HCT116 (cell line): Measurements from ENCODE around the gene WDR70. TPM values are rescaled to one million over a fixed set of nuclear protein-coding genes. Genes with fewer than 3 reads are reported as not detected.

ENCODE experiments used
- ATAC-seq: fragments of 200-7000 bp; cut with Tn5 transposase; 2 replicates; pipeline ENCODE4 v1.9.1; 2020; ENCODE audit warnings: mild to moderate bottlenecking, moderate library complexity
- BruUV-seq: library from RNA; stranded (reverse); fragments of 400-500 nt; replicated peaks from 2 replicates; lab custom pipeline; 2021; lab: Mats Ljungman, UMichigan
- CTCF ChIA-PET: fragments of 300-600 bp; sonication (Branson Sonifier 250); formaldehyde crosslinking; loops from one replicate; lab custom pipeline; 2021; ENCODE audit warnings: antibody characterized with exemption; lab: Charles Lee
- POLR2A ChIA-PET: fragments of 300-600, 350-600 bp; sonication (Branson Sonifier 250); formaldehyde crosslinking; loops from one replicate; lab custom pipeline; 2021; ENCODE audit warnings: antibody characterized with exemption; lab: Charles Lee
- RAD21 ChIA-PET, 2 experiments: fragments of 300-600 bp; sonication (Branson Sonifier 250); formaldehyde crosslinking; loops; one replicate each; lab custom pipeline; 2023; ENCODE audit warnings: low total read pairs in 2 of 2; ENCODE audit not compliant: uncharacterized antibody in 2 of 2, unreplicated experiment in 2 of 2, low non-redundant PET in 1 of 2; lab: Charles Lee
- DNase-seq: peaks from one replicate; pipeline ENCODE4 v3.0.0-alpha.2; 2010; ENCODE audit warnings: low read depth, low spot score
- H2AFZ ChIP-seq: fragments of 200-600 bp; shearing (Covaris generic), sonication (generic); 2 replicates; pipeline ENCODE4 v1.6.1; 2017; ENCODE audit warnings: low read depth, mixed run types, mixed read lengths, antibody characterized with exemption, low read length; ENCODE audit not compliant: poor library complexity, severe bottlenecking
- H3K27ac ChIP-seq: 2 replicates; pipeline ENCODE4 v1.5.1; 2012; ENCODE audit warnings: low read depth, low read length
- H3K27me3 ChIP-seq: fragments of 200-600 bp; sonication (generic); 2 replicates; pipeline ENCODE4 v1.6.1; 2016; ENCODE audit warnings: mixed run types, low read length, mixed read lengths; ENCODE audit not compliant: insufficient read depth
- H3K36me3 ChIP-seq, 2 experiments: fragments of 200-500 bp in 1 of 2; fragments of 200-600 bp in 1 of 2; sonication (Bioruptor generic) in 1 of 2; sonication (generic) in 1 of 2; 2 replicates each; pipeline versions ENCODE4 v1.5.1 to v1.6.1; 2014 to 2016; ENCODE audit warnings: low read length in 2 of 2, inconsistent platforms in 1 of 2, mixed read lengths in 1 of 2, mixed run types in 1 of 2; ENCODE audit not compliant: insufficient read depth in 2 of 2, control insufficient read depth in 1 of 2
- H3K4me1 ChIP-seq, 2 experiments: fragments of 200-600 bp in 1 of 2; sonication (generic) in 1 of 2; 2 replicates each; pipeline versions ENCODE4 v1.5.1 to v1.6.1; 2012 to 2017; ENCODE audit warnings: low read length in 2 of 2, inconsistent platforms in 1 of 2, mild to moderate bottlenecking in 1 of 2, mixed read lengths in 1 of 2, mixed run types in 1 of 2, moderate library complexity in 1 of 2; ENCODE audit not compliant: insufficient read depth in 2 of 2, control insufficient read depth in 1 of 2
- H3K4me2 ChIP-seq: fragments of 200-600 bp; sonication (generic); 2 replicates; pipeline ENCODE4 v1.6.1; 2017; ENCODE audit warnings: mixed run types, low read length, mixed read lengths
- H3K4me3 ChIP-seq, 2 experiments: fragments of 200-600 bp in 1 of 2; sonication (generic) in 1 of 2; replicated peaks in 1 of 2; 2 replicates each; pipeline ENCODE4 v1.5.1; 2011 to 2016; ENCODE audit warnings: low read length in 2 of 2, control low read depth in 1 of 2, low read depth in 1 of 2, mild to moderate bottlenecking in 1 of 2, mixed read lengths in 1 of 2, mixed run types in 1 of 2
- H3K79me2 ChIP-seq: fragments of 200-600 bp; sonication (generic); 2 replicates; pipeline ENCODE4 v1.6.1; 2017; ENCODE audit warnings: mild to moderate bottlenecking, mixed run types, low read length, moderate library complexity, mixed read lengths; ENCODE audit not compliant: insufficient read depth
- H3K9ac ChIP-seq: fragments of 200-600 bp; sonication (generic); 2 replicates; pipeline ENCODE4 v1.6.1; 2016; ENCODE audit warnings: low read length, mixed read lengths
- H3K9me2 ChIP-seq: fragments of 200-600 bp; sonication (generic), shearing (Covaris generic); 2 replicates; pipeline ENCODE4 v1.6.1; 2017; ENCODE audit warnings: mixed run types, mild to moderate bottlenecking, moderate library complexity; ENCODE audit not compliant: insufficient read depth
- H3K9me3 ChIP-seq, 2 experiments: fragments of 200-500 bp in 1 of 2; fragments of 200-600 bp in 1 of 2; sonication (Bioruptor generic) in 1 of 2; sonication (generic) in 1 of 2; 2 replicates each; pipeline ENCODE4 v1.6.1; 2014 to 2017; ENCODE audit warnings: low read length in 2 of 2, mixed read lengths in 2 of 2, inconsistent platforms in 1 of 2, low read depth in 1 of 2, mild to moderate bottlenecking in 1 of 2, mixed run types in 1 of 2, moderate library complexity in 1 of 2; ENCODE audit not compliant: control insufficient read depth in 1 of 2, insufficient read depth in 1 of 2
- H4K20me1 ChIP-seq: fragments of 200-600 bp; sonication (generic), shearing (Covaris generic); 2 replicates; pipeline ENCODE4 v1.6.1; 2017; ENCODE audit warnings: mixed run types, mild to moderate bottlenecking, moderate library complexity; ENCODE audit not compliant: insufficient read depth
- ATF3 ChIP-seq: IDR thresholded peaks from 2 replicates; pipeline ENCODE4 v1.6.1; 2012
- CBX3 ChIP-seq: IDR thresholded peaks from 2 replicates; pipeline ENCODE4 v1.6.1; 2012; ENCODE audit warnings: low read depth
- CEBPB ChIP-seq: IDR thresholded peaks from 2 replicates; pipeline ENCODE4 v1.6.1; 2012; ENCODE audit warnings: low read depth
- CTCF ChIP-seq, 3 experiments: fragments of 200-600 bp in 1 of 3; sonication (generic) in 1 of 3; IDR thresholded peaks in 2 of 3; conservative IDR thresholded peaks in 1 of 3; 2 replicates each; pipeline ENCODE4 v1.5.1; 2012 to 2017; ENCODE audit warnings: low read depth in 2 of 3, low read length in 2 of 3, antibody characterized with exemption in 1 of 3, borderline replicate concordance in 1 of 3, control low read depth in 1 of 3, mild to moderate bottlenecking in 1 of 3, mixed read lengths in 1 of 3, mixed run types in 1 of 3, moderate library complexity in 1 of 3; ENCODE audit not compliant: insufficient read depth in 1 of 3
- ELF1 ChIP-seq: IDR thresholded peaks from 2 replicates; pipeline ENCODE4 v1.6.1; 2012; ENCODE audit warnings: low read depth, borderline replicate concordance
- EZH2 ChIP-seq: fragments of 200-600 bp; sonication (generic); IDR thresholded peaks from 2 replicates; pipeline ENCODE4 v1.6.1; 2017; ENCODE audit warnings: antibody characterized with exemption, mixed run types
- EZH2phosphoT487 ChIP-seq: fragments of 200-600 bp; IDR thresholded peaks from 2 replicates; pipeline ENCODE4 v1.6.1; 2018; ENCODE audit warnings: antibody characterized with exemption, borderline replicate concordance
- FOSL1 ChIP-seq: IDR thresholded peaks from 2 replicates; pipeline ENCODE4 v1.6.1; 2012; ENCODE audit warnings: low read depth
- JUND ChIP-seq: IDR thresholded peaks from 2 replicates; pipeline ENCODE4 v1.6.1; 2012
- POLR2AphosphoS5 ChIP-seq: IDR thresholded peaks from 2 replicates; pipeline ENCODE4 v1.6.1; 2011; ENCODE audit warnings: mild to moderate bottlenecking, low read depth, low read length, moderate library complexity
- RAD21 ChIP-seq: IDR thresholded peaks from 2 replicates; pipeline ENCODE4 v1.6.1; 2012; ENCODE audit warnings: low read depth, mild to moderate bottlenecking
- REST ChIP-seq: IDR thresholded peaks from 2 replicates; pipeline ENCODE4 v1.6.1; 2012; ENCODE audit warnings: low read depth
- SP1 ChIP-seq: IDR thresholded peaks from 2 replicates; pipeline ENCODE4 v1.6.1; 2012; ENCODE audit warnings: low read depth
- SRF ChIP-seq: IDR thresholded peaks from 2 replicates; pipeline ENCODE4 v1.6.1; 2012; ENCODE audit warnings: low read depth
- ZBTB33 ChIP-seq: IDR thresholded peaks from 2 replicates; pipeline ENCODE4 v1.6.1; 2011; ENCODE audit warnings: mild to moderate bottlenecking, low read length, moderate library complexity; ENCODE audit not compliant: insufficient replicate concordance; ENCODE audit errors: extremely low read depth
- ZNF274 ChIP-seq: fragments of 200-500 bp; sonication (Bioruptor generic); IDR thresholded peaks from 2 replicates; pipeline ENCODE4 v1.6.1; 2014; ENCODE audit warnings: mild to moderate bottlenecking, low read depth, low read length, inconsistent platforms
- intact Hi-C: fragments of 100-400 bp; cut with micrococcal nuclease; formaldehyde crosslinking; loops from 2 replicates; pipeline ENCODE4 v1.10.0; 2022
- total RNA-seq: library from RNA; stranded (reverse); gene quantifications from one replicate; pipeline ENCODE4 v1.2.1, GENCODE V29; 2021; ENCODE audit not compliant: unreplicated experiment
- TF ChIP-seq, protein P1 (sequence below): IDR thresholded peaks from 2 replicates; pipeline ENCODE4 v1.6.1; 2012

The WDR70 gene
- total RNA-seq, 1 experiment from 2014 or later, result 31.1 TPM

GRCh38 chr5:37787742-37788141 lies 408.6 kb downstream of the WDR70 start (continued):
- no peak for TF ChIP-seq POLR2AphosphoS5
- no peak for TF ChIP-seq RAD21
- no peak for TF ChIP-seq EZH2

- ChIA-PET CTCF (no interaction called here), RAD21 (no interaction called here)
Observed at GRCh38 chr5:37789991-37790390, 410.9 kb downstream of the WDR70 start.

More at GRCh38 chr5:37789991-37790390, 410.9 kb downstream of the WDR70 start:
- Histone ChIP-seq H3K36me3 (no peaks in the 10 kb centered on the region), H2AFZ (no peak overlapping the region), H3K27ac (no peak overlapping the region), H3K4me2 (no peak overlapping the region), H3K9me2 (no peaks in the 10 kb centered on the region), H3K79me2 (no peaks in the 10 kb centered on the region), H4K20me1 (no peaks in the 10 kb centered on the region), H3K4me3 (no peak overlapping the region), H3K9me3 (no peaks in the 10 kb centered on the region), H3K27me3 (no peaks in the 10 kb centered on the region), H3K9ac (no peak overlapping the region), H3K4me1 (peaks cover 0 to 4% of the 10 kb centered on the region in 2 experiments; a peak in 1 of 4 replicates)
- no peak for DNase-seq
- POLR2A ChIA-PET, result no interaction called here
- no TSS peak for BruUV-seq
- TF ChIP-seq ELF1, result no peak
- TF ChIP-seq ZNF274, result no peak
- no peak for TF ChIP-seq EZH2phosphoT487
- no peak for TF ChIP-seq POLR2AphosphoS5
- TF ChIP-seq ATF3, result no peak
- no peak for TF ChIP-seq SP1
- TF ChIP-seq CTCF (IDR thresholded peaks at IDR 0.05 in 2 of 3, conservative IDR thresholded peaks at IDR 0.05 in 1 of 3; ENCODE audit: borderline replicate concordance in 1 of 3, insufficient read depth in 1 of 3, low read depth in 2 of 3, low read length in 2 of 3), result no peak
- no peak for TF ChIP-seq ZBTB33
- TF ChIP-seq, protein P1, sequence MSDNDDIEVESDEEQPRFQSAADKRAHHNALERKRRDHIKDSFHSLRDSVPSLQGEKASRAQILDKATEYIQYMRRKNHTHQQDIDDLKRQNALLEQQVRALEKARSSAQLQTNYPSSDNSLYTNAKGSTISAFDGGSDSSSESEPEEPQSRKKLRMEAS, result no peak
- no peak for TF ChIP-seq CBX3
- no peak for TF ChIP-seq JUND
- no peak for TF ChIP-seq SRF
- TF ChIP-seq REST, result no peak
- TF ChIP-seq RAD21, result no peak
- TF ChIP-seq FOSL1, result no peak
- TF ChIP-seq CEBPB, result no peak
- no peak for ATAC-seq
- intact Hi-C loops, result no loop called here
